ENCODE results near the gene CAP2. TPM values are rescaled to one million over a fixed set of nuclear protein-coding genes. Genes with fewer than 3 reads are reported as not detected.

Gene CAP2
- total and polyA plus RNA-seq, 2 experiments from 2014 or later = 6.7 to 9.1 TPM

DNA sequence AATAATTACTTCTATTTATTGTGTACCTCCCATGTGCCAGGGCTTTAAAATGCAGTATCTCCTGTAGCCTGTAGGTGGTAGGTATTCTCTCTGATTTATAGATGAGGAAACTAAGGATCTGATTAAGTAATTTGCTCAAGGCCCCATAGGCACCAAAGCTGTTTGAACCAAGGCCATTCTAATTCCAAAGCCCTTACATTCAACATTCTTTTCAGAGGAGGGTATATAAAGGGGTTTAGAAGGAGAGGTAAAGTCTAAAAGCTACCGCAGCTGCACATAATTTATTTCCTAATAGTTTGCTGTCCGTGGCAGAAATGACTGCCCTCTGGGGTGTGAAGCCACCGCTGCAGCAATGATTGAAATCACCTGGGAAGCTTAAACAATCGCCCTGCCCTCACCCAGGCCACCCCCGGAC lies 111.7 kb downstream of the CAP2 start:
- ATAC-seq = peak; percentile 86
- H3K27ac ChIP-seq (ENCODE audit: low read depth) = no peak overlapping the region
- peak; percentile 72 for DNase-seq (ENCODE audit: low spot score)

DNA sequence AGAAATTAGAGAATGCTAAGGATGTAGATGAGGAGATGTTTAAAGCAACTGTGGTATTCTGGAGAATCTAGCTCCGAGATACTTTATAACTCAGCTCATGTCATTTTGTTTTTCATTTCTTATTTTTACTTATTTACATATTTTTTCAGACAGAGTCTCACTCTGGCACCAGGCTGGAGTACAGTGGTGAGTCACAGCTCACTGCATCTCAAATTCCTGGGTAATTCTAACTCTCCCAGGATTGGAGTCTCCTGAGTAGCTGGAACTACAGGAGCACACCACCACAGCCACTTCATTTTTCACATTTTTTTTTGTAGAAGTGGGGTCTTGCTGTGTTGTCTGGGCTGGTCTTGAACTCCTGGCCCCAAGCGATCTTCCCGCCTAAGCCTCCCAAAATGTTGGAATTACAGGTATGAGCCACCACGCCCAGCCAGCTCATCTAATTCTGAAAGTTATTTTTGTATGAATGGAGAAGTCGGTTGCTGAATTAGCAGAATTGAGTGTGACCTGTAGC lies 112.4 kb downstream of the CAP2 start:
- Mint-ChIP-seq H3K4me3 (no peak overlapping the region), H3K9me3 (no peaks in the 10 kb centered on the region), H3K27ac (no peak overlapping the region), H3K27me3 (ENCODE audit: insufficient read depth, low read depth, poor library complexity) (no peaks in the 10 kb centered on the region), H3K4me1 (no peaks in the 10 kb centered on the region; the same call in 2 of the 3 replicates), H3K36me3 (ENCODE audit: low read depth) (peaks cover 3% of the 10 kb centered on the region; the same call in 2 of the 3 replicates)
- no peaks in the 10 kb centered on the region for H3K27me3 ChIP-seq (ENCODE audit: insufficient read depth)
- H3F3A ChIP-seq (replicated peaks; ENCODE audit: low read depth) = no peaks in the 10 kb centered on the region
- no peak overlapping the region for H3K27ac ChIP-seq (ENCODE audit: low read depth)
- H3K4me3 ChIP-seq = no peak overlapping the region
- DNase-seq (ENCODE audit: low spot score) (no peak), ATAC-seq (no peak)
- no peak overlapping the region for H2AFZ ChIP-seq
- no peaks in the 10 kb centered on the region; the same call in 1 of the 2 replicates for H3K9me2 ChIP-seq (ENCODE audit: insufficient read depth)
- no peaks in the 10 kb centered on the region for H3K36me3 ChIP-seq (ENCODE audit: insufficient read depth)
- H3K4me2 ChIP-seq = no peak overlapping the region
- H4K20me1 ChIP-seq (replicated peaks; ENCODE audit: insufficient read depth) = no peaks in the 10 kb centered on the region
- no peaks in the 10 kb centered on the region for H3K79me2 ChIP-seq (replicated peaks; ENCODE audit: insufficient read depth)
- no peaks in the 10 kb centered on the region for H3K4me1 ChIP-seq (ENCODE audit: insufficient read depth)
- TF ChIP-seq CREB1 (CRISPR knock-in tag; IDR thresholded peaks at IDR 0.05; ENCODE audit: low read depth) (no peak), ZNF331 (CRISPR knock-in tag; IDR thresholded peaks at IDR 0.05; ENCODE audit: low read depth) (no peak), POLR2AphosphoS5 (IDR thresholded peaks at IDR 0.05; ENCODE audit: low read depth) (no peak), EZH2phosphoT487 (IDR thresholded peaks at IDR 0.05; ENCODE audit: unreplicated experiment) (no peak), NANOG (IDR thresholded peaks at IDR 0.05; ENCODE audit: borderline replicate concordance) (no peak), EZH2 (IDR thresholded peaks at IDR 0.05; ENCODE audit: low read depth, unreplicated experiment) (no peak), ZNF114 (CRISPR knock-in tag; IDR thresholded peaks at IDR 0.05) (no peak)
- TF ChIP-seq, protein P1, sequence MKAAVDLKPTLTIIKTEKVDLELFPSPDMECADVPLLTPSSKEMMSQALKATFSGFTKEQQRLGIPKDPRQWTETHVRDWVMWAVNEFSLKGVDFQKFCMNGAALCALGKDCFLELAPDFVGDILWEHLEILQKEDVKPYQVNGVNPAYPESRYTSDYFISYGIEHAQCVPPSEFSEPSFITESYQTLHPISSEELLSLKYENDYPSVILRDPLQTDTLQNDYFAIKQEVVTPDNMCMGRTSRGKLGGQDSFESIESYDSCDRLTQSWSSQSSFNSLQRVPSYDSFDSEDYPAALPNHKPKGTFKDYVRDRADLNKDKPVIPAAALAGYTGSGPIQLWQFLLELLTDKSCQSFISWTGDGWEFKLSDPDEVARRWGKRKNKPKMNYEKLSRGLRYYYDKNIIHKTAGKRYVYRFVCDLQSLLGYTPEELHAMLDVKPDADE (IDR thresholded peaks at IDR 0.05) = no peak
- TF ChIP-seq, protein P2, sequence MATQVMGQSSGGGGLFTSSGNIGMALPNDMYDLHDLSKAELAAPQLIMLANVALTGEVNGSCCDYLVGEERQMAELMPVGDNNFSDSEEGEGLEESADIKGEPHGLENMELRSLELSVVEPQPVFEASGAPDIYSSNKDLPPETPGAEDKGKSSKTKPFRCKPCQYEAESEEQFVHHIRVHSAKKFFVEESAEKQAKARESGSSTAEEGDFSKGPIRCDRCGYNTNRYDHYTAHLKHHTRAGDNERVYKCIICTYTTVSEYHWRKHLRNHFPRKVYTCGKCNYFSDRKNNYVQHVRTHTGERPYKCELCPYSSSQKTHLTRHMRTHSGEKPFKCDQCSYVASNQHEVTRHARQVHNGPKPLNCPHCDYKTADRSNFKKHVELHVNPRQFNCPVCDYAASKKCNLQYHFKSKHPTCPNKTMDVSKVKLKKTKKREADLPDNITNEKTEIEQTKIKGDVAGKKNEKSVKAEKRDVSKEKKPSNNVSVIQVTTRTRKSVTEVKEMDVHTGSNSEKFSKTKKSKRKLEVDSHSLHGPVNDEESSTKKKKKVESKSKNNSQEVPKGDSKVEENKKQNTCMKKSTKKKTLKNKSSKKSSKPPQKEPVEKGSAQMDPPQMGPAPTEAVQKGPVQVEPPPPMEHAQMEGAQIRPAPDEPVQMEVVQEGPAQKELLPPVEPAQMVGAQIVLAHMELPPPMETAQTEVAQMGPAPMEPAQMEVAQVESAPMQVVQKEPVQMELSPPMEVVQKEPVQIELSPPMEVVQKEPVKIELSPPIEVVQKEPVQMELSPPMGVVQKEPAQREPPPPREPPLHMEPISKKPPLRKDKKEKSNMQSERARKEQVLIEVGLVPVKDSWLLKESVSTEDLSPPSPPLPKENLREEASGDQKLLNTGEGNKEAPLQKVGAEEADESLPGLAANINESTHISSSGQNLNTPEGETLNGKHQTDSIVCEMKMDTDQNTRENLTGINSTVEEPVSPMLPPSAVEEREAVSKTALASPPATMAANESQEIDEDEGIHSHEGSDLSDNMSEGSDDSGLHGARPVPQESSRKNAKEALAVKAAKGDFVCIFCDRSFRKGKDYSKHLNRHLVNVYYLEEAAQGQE (IDR thresholded peaks at IDR 0.05; ENCODE audit: unreplicated experiment) = no peak

More for the DNA sequence above, 111.7 kb downstream of the CAP2 start:
- Histone ChIP-seq H3K9me2 (ENCODE audit: insufficient read depth) (no peaks in the 10 kb centered on the region; the same call in 1 of the 2 replicates), H4K20me1 (replicated peaks; ENCODE audit: insufficient read depth) (no peaks in the 10 kb centered on the region), H3K4me2 (no peak overlapping the region), H3K4me3 (no peak overlapping the region), H3F3A (replicated peaks; ENCODE audit: low read depth) (no peaks in the 10 kb centered on the region), H3K36me3 (ENCODE audit: insufficient read depth) (no peaks in the 10 kb centered on the region), H2AFZ (no peak overlapping the region), H3K4me1 (ENCODE audit: insufficient read depth) (no peaks in the 10 kb centered on the region), H3K79me2 (replicated peaks; ENCODE audit: insufficient read depth) (no peaks in the 10 kb centered on the region), H3K27me3 (ENCODE audit: insufficient read depth) (no peaks in the 10 kb centered on the region)
- Mint-ChIP-seq H3K4me3 (no peak overlapping the region), H3K27ac (no peak overlapping the region), H3K4me1 (no peaks in the 10 kb centered on the region; the same call in 2 of the 3 replicates), H3K27me3 (ENCODE audit: insufficient read depth, low read depth, poor library complexity) (no peaks in the 10 kb centered on the region), H3K36me3 (ENCODE audit: low read depth) (peaks cover 1% of the 10 kb centered on the region; the same call in 2 of the 3 replicates), H3K9me3 (no peaks in the 10 kb centered on the region)
- TF ChIP-seq EZH2phosphoT487 (IDR thresholded peaks at IDR 0.05; ENCODE audit: unreplicated experiment) (no peak), NANOG (IDR thresholded peaks at IDR 0.05; ENCODE audit: borderline replicate concordance) (no peak), ZNF114 (CRISPR knock-in tag; IDR thresholded peaks at IDR 0.05) (no peak)
- TF ChIP-seq, protein P2 (IDR thresholded peaks at IDR 0.05; ENCODE audit: unreplicated experiment) = no peak
- TF ChIP-seq, protein P3, sequence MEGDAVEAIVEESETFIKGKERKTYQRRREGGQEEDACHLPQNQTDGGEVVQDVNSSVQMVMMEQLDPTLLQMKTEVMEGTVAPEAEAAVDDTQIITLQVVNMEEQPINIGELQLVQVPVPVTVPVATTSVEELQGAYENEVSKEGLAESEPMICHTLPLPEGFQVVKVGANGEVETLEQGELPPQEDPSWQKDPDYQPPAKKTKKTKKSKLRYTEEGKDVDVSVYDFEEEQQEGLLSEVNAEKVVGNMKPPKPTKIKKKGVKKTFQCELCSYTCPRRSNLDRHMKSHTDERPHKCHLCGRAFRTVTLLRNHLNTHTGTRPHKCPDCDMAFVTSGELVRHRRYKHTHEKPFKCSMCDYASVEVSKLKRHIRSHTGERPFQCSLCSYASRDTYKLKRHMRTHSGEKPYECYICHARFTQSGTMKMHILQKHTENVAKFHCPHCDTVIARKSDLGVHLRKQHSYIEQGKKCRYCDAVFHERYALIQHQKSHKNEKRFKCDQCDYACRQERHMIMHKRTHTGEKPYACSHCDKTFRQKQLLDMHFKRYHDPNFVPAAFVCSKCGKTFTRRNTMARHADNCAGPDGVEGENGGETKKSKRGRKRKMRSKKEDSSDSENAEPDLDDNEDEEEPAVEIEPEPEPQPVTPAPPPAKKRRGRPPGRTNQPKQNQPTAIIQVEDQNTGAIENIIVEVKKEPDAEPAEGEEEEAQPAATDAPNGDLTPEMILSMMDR (conservative IDR thresholded peaks at IDR 0.05; ENCODE audit: low read depth in 2 of 2) = peak in 1 of 2 experiments; percentile 61; a peak in 3 of 4 replicates

Data from GM23338 (cell line).